Dedifferentiated amniotic fluid mesenchymal stem cell (primary cell): Measurements from ENCODE around the gene BORCS8.
"Not testable (repeated sequence)": the region's sequence is repeated elsewhere in the genome, so short reads cannot be mapped to it uniquely, and the experiment has no call there.

Source experiments
- DNase-seq: peaks from one replicate; pipeline ENCODE4 v3.0.0-alpha.2; 2016; ENCODE audit errors: extremely low spot score

BORCS8 gene

GRCh38 chr19:19192078-19192882 is at the start of gene BORCS8, which contains the start of gene RFXANK:
BORCS8 (minus strand) TSS chr19:19192152; CDS start chr19:19192117, 35 bp downstream.
RFXANK (plus strand) TSS chr19:19192258; CDS start chr19:19193947, 1,689 bp downstream.
- peak; percentile 99 for DNase-seq

- no peak for DNase-seq
Observed at GRCh38 chr19:19240476-19240875, 48.5 kb upstream of the BORCS8 start.

- DNase-seq = no peak
Observed at GRCh38 chr19:19239675-19240074, 47.7 kb upstream of the BORCS8 start.

- DNase-seq = no peak
Observed at GRCh38 chr19:19238126-19238894, 46.4 kb upstream of the BORCS8 start.

GRCh38 chr19:19236173-19236572 is 44.2 kb upstream of the BORCS8 start:
- DNase-seq = no peak

GRCh38 chr19:19234220-19234816 is 42.4 kb upstream of the BORCS8 start:
- no peak for DNase-seq

- no peak for DNase-seq
Observed at GRCh38 chr19:19232261-19232721, 40.3 kb upstream of the BORCS8 start.

- no peak for DNase-seq
Observed at GRCh38 chr19:19230999-19231398, 39.0 kb upstream of the BORCS8 start.

GRCh38 chr19:19229701-19230100 is 37.7 kb upstream of the BORCS8 start:
- no peak for DNase-seq

GRCh38 chr19:19227217-19227616 is 35.3 kb upstream of the BORCS8 start:
- no peak for DNase-seq

GRCh38 chr19:19226663-19227062 is 34.7 kb upstream of the BORCS8 start:
- DNase-seq = no peak

GRCh38 chr19:19226204-19226603 is 34.3 kb upstream of the BORCS8 start:
- DNase-seq = no peak

- DNase-seq = no peak
Observed at GRCh38 chr19:19224852-19225494, 33.0 kb upstream of the BORCS8 start.

GRCh38 chr19:19224150-19224851 is 32.3 kb upstream of the BORCS8 start:
- no peak for DNase-seq

- DNase-seq = no peak
Observed at GRCh38 chr19:19223636-19224035, 31.7 kb upstream of the BORCS8 start.

GRCh38 chr19:19223060-19223459 is 31.1 kb upstream of the BORCS8 start:
- DNase-seq = no peak

GRCh38 chr19:19221000-19221399 is 29.0 kb upstream of the BORCS8 start:
- DNase-seq = not testable (repeated sequence)

GRCh38 chr19:19218911-19219310 is 27.0 kb upstream of the BORCS8 start:
- no peak for DNase-seq

GRCh38 chr19:19217099-19217498 is 25.1 kb upstream of the BORCS8 start:
- no peak for DNase-seq

- DNase-seq = no peak
Observed at GRCh38 chr19:19215792-19216191, 23.8 kb upstream of the BORCS8 start.

- no peak for DNase-seq
Observed at GRCh38 chr19:19214892-19215291, 22.9 kb upstream of the BORCS8 start.
